Prostate gland (tissue), 2 donors: Measurements from ENCODE around the gene TRPC1. TPM values are rescaled to one million over a fixed set of nuclear protein-coding genes. Genes with fewer than 3 reads are reported as not detected.

Experiments used
- DNase-seq: peaks from one replicate; pipeline ENCODE4 v3.0.0-alpha.2; 2019; ENCODE audit warnings: low spot score
- H3K27ac ChIP-seq, 2 donors: fragments of 200-600 bp; sonication (generic); 2 replicates each; pipeline ENCODE4 v1.5.1; 2017 to 2019
- H3K27me3 ChIP-seq: fragments of 200-600 bp; sonication (generic); replicated peaks from 2 replicates; pipeline ENCODE4 v1.5.1; 2019; ENCODE audit not compliant: insufficient read depth
- H3K36me3 ChIP-seq, 2 donors: fragments of 200-600 bp; sonication (generic); 1 replicate in 1 of 2; 2 replicates in 1 of 2; pipeline versions ENCODE4 v1.5.1 to v1.8.1; 2017 to 2019
- H3K4me1 ChIP-seq: fragments of 200-600 bp; sonication (generic); replicated peaks from 2 replicates; pipeline ENCODE4 v1.5.1; 2019
- H3K4me3 ChIP-seq, 2 donors: fragments of 200-600 bp; sonication (generic); 2 replicates each; pipeline ENCODE4 v1.5.1; 2017 to 2019
- H3K9me3 ChIP-seq: fragments of 200-600 bp; sonication (generic); 2 replicates; pipeline ENCODE4 v1.5.1; 2017
- POLR2A ChIP-seq: fragments of 450-650 bp; IDR thresholded peaks from one replicate; pipeline ENCODE4 v1.6.1; 2016; ENCODE audit warnings: antibody characterized with exemption, mild to moderate bottlenecking
- POLR2AphosphoS5 ChIP-seq: sonication (generic); formaldehyde crosslinking; IDR thresholded peaks from one replicate; pipeline ENCODE4 v1.6.1; 2017; ENCODE audit warnings: antibody characterized with exemption
- WGBS: methylation state at CpG from one replicate; pipeline ENCODE4 v1.1.5; 2018; 5-methylcytosine and 5-hydroxymethylcytosine counted together
- intact Hi-C: fragments of 100-400 bp; cut with DNase I; formaldehyde crosslinking; loops from one replicate; pipeline ENCODE4 v1.14.2; 2022
- total RNA-seq, 2 donors: library from RNA; depleted of rRNA; stranded (reverse); fragments of >200 nt; gene quantifications; one replicate each; pipeline ENCODE4 v1.1.0, GENCODE V29; 2016
- TF ChIP-seq, protein P1 (sequence below), 4 experiments: fragments of 200-600 bp in 2 of 4; fragments of 450-650 bp in 2 of 4; sonication (generic) in 2 of 4; IDR thresholded peaks; 1 replicate in 3 of 4; 2 replicates in 1 of 4; pipeline ENCODE4 v1.5.1; 2016 to 2019; ENCODE audit warnings: antibody characterized with exemption in 4 of 4, mild to moderate bottlenecking in 2 of 4, moderate library complexity in 2 of 4

Gene TRPC1
- total RNA-seq, 2 donors from 2014 or later = 8.1 to 12.8 TPM

DNA sequence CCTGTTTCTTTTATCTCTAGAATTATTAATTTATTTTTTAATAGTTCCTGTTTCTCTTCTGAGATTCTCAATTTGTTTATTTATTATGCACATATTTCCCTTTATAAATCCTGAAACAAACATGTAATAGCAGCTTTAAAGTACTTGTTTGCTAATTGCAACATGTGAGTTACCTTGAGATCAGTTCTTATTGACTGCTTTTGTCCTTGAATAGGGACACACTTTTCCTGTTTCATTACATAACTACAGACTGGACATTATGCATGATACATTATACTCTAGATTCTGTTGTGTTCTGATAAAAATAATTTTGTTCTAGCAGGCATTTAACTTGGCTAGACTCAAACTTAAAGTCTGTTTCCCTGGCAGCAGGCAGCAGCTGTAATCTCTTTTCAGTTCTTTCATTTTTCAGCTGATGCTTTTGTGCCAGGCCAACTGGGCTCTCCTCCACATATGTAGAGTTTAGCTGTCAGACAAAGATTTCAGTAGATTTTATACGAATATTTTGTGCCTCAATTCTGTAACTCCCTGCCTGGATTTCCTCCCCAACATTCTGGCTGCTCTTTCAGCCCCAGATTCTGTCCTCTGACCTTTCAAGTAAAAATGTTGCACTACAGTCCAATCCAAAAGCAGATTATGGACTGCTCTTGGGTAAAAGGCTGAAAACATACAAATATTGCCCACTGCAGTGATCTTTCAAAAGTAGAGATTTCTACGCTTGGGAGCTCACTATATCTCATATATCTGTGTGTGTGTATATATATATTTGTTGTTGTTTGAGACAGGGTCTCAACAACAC lies 123.1 kb downstream of the TRPC1 start:
- H3K4me3 ChIP-seq = no peak overlapping the region
- no peaks in the 10 kb centered on the region for H3K36me3 ChIP-seq
- no peaks in the 10 kb centered on the region for H3K4me1 ChIP-seq
- TF ChIP-seq POLR2A (no peak), POLR2AphosphoS5 (no peak)
- TF ChIP-seq, protein P1, sequence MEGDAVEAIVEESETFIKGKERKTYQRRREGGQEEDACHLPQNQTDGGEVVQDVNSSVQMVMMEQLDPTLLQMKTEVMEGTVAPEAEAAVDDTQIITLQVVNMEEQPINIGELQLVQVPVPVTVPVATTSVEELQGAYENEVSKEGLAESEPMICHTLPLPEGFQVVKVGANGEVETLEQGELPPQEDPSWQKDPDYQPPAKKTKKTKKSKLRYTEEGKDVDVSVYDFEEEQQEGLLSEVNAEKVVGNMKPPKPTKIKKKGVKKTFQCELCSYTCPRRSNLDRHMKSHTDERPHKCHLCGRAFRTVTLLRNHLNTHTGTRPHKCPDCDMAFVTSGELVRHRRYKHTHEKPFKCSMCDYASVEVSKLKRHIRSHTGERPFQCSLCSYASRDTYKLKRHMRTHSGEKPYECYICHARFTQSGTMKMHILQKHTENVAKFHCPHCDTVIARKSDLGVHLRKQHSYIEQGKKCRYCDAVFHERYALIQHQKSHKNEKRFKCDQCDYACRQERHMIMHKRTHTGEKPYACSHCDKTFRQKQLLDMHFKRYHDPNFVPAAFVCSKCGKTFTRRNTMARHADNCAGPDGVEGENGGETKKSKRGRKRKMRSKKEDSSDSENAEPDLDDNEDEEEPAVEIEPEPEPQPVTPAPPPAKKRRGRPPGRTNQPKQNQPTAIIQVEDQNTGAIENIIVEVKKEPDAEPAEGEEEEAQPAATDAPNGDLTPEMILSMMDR (IDR thresholded peaks at IDR 0.05) = no peak
- no peaks in the 10 kb centered on the region for H3K9me3 ChIP-seq
- no peak overlapping the region for H3K27ac ChIP-seq
- no peak for DNase-seq
- WGBS = 9% methylated on average over 2 of the region's 2 CpGs
- no peaks in the 10 kb centered on the region for H3K27me3 ChIP-seq
- intact Hi-C loops = no loop called here

DNA sequence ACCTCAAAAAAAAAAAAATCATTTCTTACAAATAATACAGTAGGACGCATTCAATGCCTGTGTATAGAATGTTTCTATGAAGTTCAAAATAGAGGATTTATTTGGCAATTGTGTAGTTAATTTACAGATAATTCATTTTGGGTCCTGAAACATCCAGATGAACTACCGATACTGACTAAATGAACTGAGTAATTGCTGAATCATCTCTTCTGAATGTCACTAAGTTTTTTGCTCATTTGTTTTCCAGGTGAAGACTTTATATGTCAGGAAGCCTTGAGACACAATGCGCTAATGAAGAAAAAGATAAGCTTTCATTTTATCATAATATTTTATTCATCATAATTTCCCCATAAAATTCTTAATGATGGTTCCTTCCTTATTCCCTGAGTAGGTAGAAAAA lies 125.3 kb downstream of the TRPC1 start:
- Histone ChIP-seq H3K36me3 (no peaks in the 10 kb centered on the region), H3K27ac (no peak overlapping the region), H3K4me1 (no peaks in the 10 kb centered on the region), H3K4me3 (no peak overlapping the region), H3K27me3 (no peaks in the 10 kb centered on the region), H3K9me3 (no peaks in the 10 kb centered on the region)
- intact Hi-C loops = no loop called here
- no peak for DNase-seq
- WGBS = 95% methylated on average over 3 of the region's 3 CpGs
- TF ChIP-seq POLR2A (no peak), POLR2AphosphoS5 (no peak)
- TF ChIP-seq, protein P1 (IDR thresholded peaks at IDR 0.05) = no peak

DNA sequence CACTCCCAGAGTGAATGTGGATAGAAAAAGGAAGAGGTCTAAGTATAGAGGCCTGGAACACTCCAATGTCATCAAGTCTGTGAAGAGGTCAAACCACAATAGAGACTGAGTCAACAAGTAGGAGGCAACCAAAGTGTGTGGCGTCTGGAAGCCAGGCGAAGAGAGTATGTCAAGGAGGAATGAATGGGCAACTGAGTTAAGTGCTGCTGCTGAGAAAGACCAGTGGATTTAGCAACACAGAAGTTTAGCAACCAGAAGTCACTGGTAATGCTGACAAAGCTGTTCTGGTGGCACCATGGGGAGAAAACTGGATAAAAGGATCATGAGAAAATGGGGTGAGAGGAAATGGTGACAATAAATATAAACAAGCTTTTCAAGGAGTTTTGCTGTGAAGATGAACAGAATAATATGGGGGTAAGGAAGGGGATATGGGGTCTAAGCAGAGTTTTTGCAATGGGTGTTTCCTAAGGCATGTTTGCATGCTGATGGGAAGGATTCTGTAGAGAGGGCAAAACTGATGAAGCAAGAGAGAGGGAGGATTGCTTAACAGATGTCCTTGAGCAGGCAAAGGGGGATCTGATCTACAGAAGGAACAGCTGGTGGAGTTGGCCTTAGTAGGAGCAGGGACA lies 126.7 kb downstream of the TRPC1 start:
- no peak for DNase-seq
- no peak overlapping the region for H3K27ac ChIP-seq
- intact Hi-C loops = no loop called here
- no peak overlapping the region for H3K4me3 ChIP-seq
- H3K36me3 ChIP-seq = no peaks in the 10 kb centered on the region
- 29% methylated on average over 2 of the region's 2 CpGs for WGBS
- TF ChIP-seq, protein P1 (IDR thresholded peaks at IDR 0.05) = no peak
- no peak for TF ChIP-seq POLR2A
- TF ChIP-seq POLR2AphosphoS5 = no peak
- H3K9me3 ChIP-seq = no peaks in the 10 kb centered on the region
- H3K27me3 ChIP-seq = no peaks in the 10 kb centered on the region
- H3K4me1 ChIP-seq = no peaks in the 10 kb centered on the region

DNA sequence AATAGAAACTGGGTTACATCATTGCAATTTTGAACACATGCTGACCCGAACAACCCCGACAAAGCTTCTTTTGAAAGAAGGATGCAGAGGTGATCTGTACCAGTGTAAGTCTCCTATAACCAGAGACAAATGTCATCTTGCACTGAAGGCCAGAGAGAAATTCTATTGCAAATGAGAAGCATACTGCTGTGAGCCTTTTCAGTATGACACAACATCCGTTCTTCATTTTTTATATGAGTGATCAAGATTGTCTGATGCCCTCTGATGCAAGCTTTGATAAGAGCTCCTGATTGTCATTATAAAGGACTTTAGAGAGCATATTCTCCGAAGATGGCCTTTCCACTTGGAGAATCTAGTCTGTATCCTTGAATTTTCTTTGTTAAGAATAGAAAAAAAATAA lies 128.2 kb downstream of the TRPC1 start:
- 75% methylated on average over 4 of the region's 4 CpGs for WGBS
- no peak overlapping the region for H3K27ac ChIP-seq
- H3K36me3 ChIP-seq = no peaks in the 10 kb centered on the region
- no peaks in the 10 kb centered on the region for H3K4me1 ChIP-seq
- no peak overlapping the region for H3K4me3 ChIP-seq
- no peaks in the 10 kb centered on the region for H3K27me3 ChIP-seq
- DNase-seq = no peak
- TF ChIP-seq, protein P1 (IDR thresholded peaks at IDR 0.05) = no peak
- no peaks in the 10 kb centered on the region for H3K9me3 ChIP-seq
- intact Hi-C loops = no loop called here
